SK-N-SH (cell line): ENCODE data around the gene CACNA1H. TPM values are rescaled to one million over a fixed set of nuclear protein-coding genes. Genes with fewer than 3 reads are reported as not detected.

ENCODE experiments used
- CTCF ChIA-PET: fragments of 300-600, 350-600 bp; formaldehyde crosslinking; extraction: SDS; loops from one replicate; lab custom pipeline; 2021; lab: Yijun Ruan, JAX
- POLR2A ChIA-PET: fragments of 350-600 bp; sonication (Branson Sonifier 250); formaldehyde crosslinking; extraction: SDS; loops from one replicate; lab custom pipeline; 2020; ENCODE audit warnings: antibody characterized with exemption, inconsistent platforms; lab: Yijun Ruan, JAX
- DNase-seq: peaks from one replicate; pipeline ENCODE4 v3.0.0; 2012
- H2AFZ ChIP-seq: fragments of 200-600 bp; sonication (generic); 2 replicates; pipeline ENCODE4 v1.8.1; 2016; ENCODE audit warnings: antibody characterized with exemption, mild to moderate bottlenecking, low read depth
- H3F3A ChIP-seq: fragments of 200-600 bp; sonication (generic); replicated peaks from 2 replicates; pipeline ENCODE3; 2016; ENCODE audit warnings: antibody characterized with exemption, mild to moderate bottlenecking; ENCODE audit not compliant: insufficient read depth
- H3K27ac ChIP-seq, 2 experiments: fragments of 200-500 bp in 1 of 2; fragments of 200-600 bp in 1 of 2; sonication (Bioruptor generic) in 1 of 2; sonication (generic), shearing (Covaris generic) in 1 of 2; 2 replicates each; pipeline versions ENCODE4 v1.5.1 to v1.6.1; 2014 to 2016; ENCODE audit warnings: low read depth in 2 of 2, inconsistent platforms in 1 of 2, low read length in 1 of 2, mild to moderate bottlenecking in 1 of 2, mixed read lengths in 1 of 2
- H3K27me3 ChIP-seq: fragments of 200-600 bp; sonication (generic), shearing (Covaris generic); 2 replicates; pipeline ENCODE4 v1.6.1; 2016; ENCODE audit warnings: mixed run types; ENCODE audit not compliant: insufficient read depth
- H3K36me3 ChIP-seq, 2 experiments: fragments of 200-500 bp in 1 of 2; fragments of 200-600 bp in 1 of 2; sonication (Bioruptor generic) in 1 of 2; sonication (generic) in 1 of 2; replicated peaks in 1 of 2; 2 replicates each; pipeline versions ENCODE3 to v1.5.1; 2014 to 2016; ENCODE audit warnings: low read length in 1 of 2, mild to moderate bottlenecking in 1 of 2; ENCODE audit not compliant: insufficient read depth in 2 of 2, control insufficient read depth in 1 of 2
- H3K4me1 ChIP-seq, 2 experiments: fragments of 200-500 bp in 1 of 2; fragments of 200-600 bp in 1 of 2; sonication (Bioruptor generic) in 1 of 2; sonication (generic), shearing (Covaris generic) in 1 of 2; 2 replicates each; pipeline versions ENCODE4 v1.5.1 to v1.6.1; 2014 to 2016; ENCODE audit warnings: low read depth in 1 of 2, low read length in 1 of 2, mixed run types in 1 of 2; ENCODE audit not compliant: insufficient read depth in 2 of 2, control insufficient read depth in 1 of 2
- H3K4me2 ChIP-seq: fragments of 200-600 bp; sonication (generic), shearing (Covaris generic); 2 replicates; pipeline ENCODE4 v1.6.1; 2017; ENCODE audit warnings: mixed run types
- H3K4me3 ChIP-seq, 2 experiments: fragments of 200-500 bp in 1 of 2; fragments of 200-600 bp in 1 of 2; sonication (Bioruptor generic) in 1 of 2; sonication (generic), shearing (Covaris generic) in 1 of 2; 2 replicates each; pipeline versions ENCODE4 v1.5.1 to v1.8.1; 2014 to 2016; ENCODE audit warnings: low read depth in 2 of 2, inconsistent platforms in 1 of 2, low read length in 1 of 2, mild to moderate bottlenecking in 1 of 2, mixed read lengths in 1 of 2, moderate library complexity in 1 of 2
- H3K79me2 ChIP-seq: fragments of 200-600 bp; sonication (generic); 2 replicates; pipeline ENCODE4 v1.8.1; 2017; ENCODE audit warnings: mild to moderate bottlenecking; ENCODE audit not compliant: insufficient read depth
- H3K9ac ChIP-seq: fragments of 200-600 bp; sonication (generic); 2 replicates; pipeline ENCODE4 v1.6.1; 2017; ENCODE audit warnings: mixed run types
- H3K9me2 ChIP-seq: fragments of 200-600 bp; sonication (generic); 2 replicates; pipeline ENCODE4 v1.6.1; 2017; ENCODE audit warnings: mixed run types
- H3K9me3 ChIP-seq: fragments of 200-600 bp; sonication (generic); 2 replicates; pipeline ENCODE4 v1.6.1; 2017; ENCODE audit warnings: mixed run types, mild to moderate bottlenecking, moderate library complexity
- H4K20me1 ChIP-seq: fragments of 200-600 bp; sonication (generic); 2 replicates; pipeline ENCODE4 v1.6.1; 2017; ENCODE audit warnings: mild to moderate bottlenecking, mixed run types; ENCODE audit not compliant: insufficient read depth
- ELF1 ChIP-seq: IDR thresholded peaks from 2 replicates; pipeline ENCODE4 v1.4.0; 2012
- EP300 ChIP-seq, 2 experiments: IDR thresholded peaks; 2 replicates each; pipeline versions ENCODE4 v1.4.0 to v1.6.1; 2012; ENCODE audit warnings: borderline replicate concordance in 1 of 2, low read depth in 1 of 2, low read length in 1 of 2
- FOXJ3 ChIP-seq: sonication (generic); formaldehyde crosslinking; IDR thresholded peaks from 2 replicates; pipeline ENCODE4 v1.5.1; 2020; ENCODE audit warnings: mild to moderate bottlenecking, missing genetic modification reagents
- GABPA ChIP-seq: IDR thresholded peaks from 2 replicates; pipeline ENCODE4 v1.4.0; 2012; ENCODE audit warnings: low read depth, mild to moderate bottlenecking
- GATA2 ChIP-seq: sonication (generic); formaldehyde crosslinking; IDR thresholded peaks from 2 replicates; pipeline ENCODE4 v1.5.0; 2020; ENCODE audit warnings: mild to moderate bottlenecking, missing genetic modification reagents
- JUND ChIP-seq: IDR thresholded peaks from 2 replicates; pipeline ENCODE4 v1.4.0; 2012
- MAX ChIP-seq: IDR thresholded peaks from 2 replicates; pipeline ENCODE4 v1.4.0; 2012; ENCODE audit warnings: low read depth
- MEF2A ChIP-seq: IDR thresholded peaks from 2 replicates; pipeline ENCODE4 v1.4.0; 2012; ENCODE audit warnings: low read depth, borderline replicate concordance
- RAD21 ChIP-seq: IDR thresholded peaks from 2 replicates; pipeline ENCODE4 v1.6.1; 2012; ENCODE audit warnings: mild to moderate bottlenecking, low read length
- RCOR1 ChIP-seq: fragments of 150-350 bp; IDR thresholded peaks from 2 replicates; pipeline ENCODE4 v1.6.1; 2017; ENCODE audit warnings: antibody characterized with exemption, low read length
- REST ChIP-seq: IDR thresholded peaks from 2 replicates; pipeline ENCODE4 v1.6.1; 2012; ENCODE audit warnings: mild to moderate bottlenecking, low read depth, low read length, moderate library complexity
- RFX5 ChIP-seq: IDR thresholded peaks from 2 replicates; pipeline ENCODE4 v1.6.1; 2012; ENCODE audit warnings: mild to moderate bottlenecking, improper control_type of control experiment, low read length
- SIN3A ChIP-seq: IDR thresholded peaks from 2 replicates; pipeline ENCODE4 v1.6.1; 2012; ENCODE audit warnings: low read depth, mild to moderate bottlenecking, low read length, moderate library complexity, borderline replicate concordance
- SMC3 ChIP-seq: IDR thresholded peaks from 2 replicates; pipeline ENCODE4 v1.6.1; 2012; ENCODE audit warnings: low read depth, low read length, improper control_type of control experiment
- TAF1 ChIP-seq: IDR thresholded peaks from 2 replicates; pipeline ENCODE4 v1.6.1; 2012; ENCODE audit warnings: low read depth, mild to moderate bottlenecking, low read length, moderate library complexity, borderline replicate concordance
- TCF12 ChIP-seq: IDR thresholded peaks from 2 replicates; pipeline ENCODE4 v1.4.0; 2012
- TEAD4 ChIP-seq: IDR thresholded peaks from 2 replicates; pipeline ENCODE4 v1.4.0; 2012; ENCODE audit warnings: mild to moderate bottlenecking, borderline replicate concordance; ENCODE audit not compliant: insufficient read depth
- USF2 ChIP-seq: fragments of 150-350 bp; IDR thresholded peaks from 2 replicates; pipeline ENCODE4 v1.6.1; 2017; ENCODE audit warnings: antibody characterized with exemption, low read length, low read depth, borderline replicate concordance
- WGBS: methylation state at CpG from one replicate; pipeline ENCODE4 v1.1.6; 2017; ENCODE audit warnings: low lambda C conversion rate; 5-methylcytosine and 5-hydroxymethylcytosine counted together
- polyA plus RNA-seq, 3 experiments: library from polyadenylated mRNA; depleted of rRNA; stranded (reverse); fragments of >200 nt; gene quantifications; 2 replicates each; pipeline ENCODE4 v1.2.3, GENCODE V29; 2012

CACNA1H gene
- polyA plus RNA-seq, 1 of the 3 experiments (the other 2 are of a cell fraction): not detected

GRCh38 chr16:1206786-1207185 is 53.9 kb downstream of the CACNA1H start:
- Histone ChIP-seq H3K4me1 (no peaks in the 10 kb centered on the region), H3F3A (no peaks in the 10 kb centered on the region), H3K27ac (no peak overlapping the region), H3K4me2 (no peak overlapping the region), H3K9ac (no peak overlapping the region), H3K9me2 (no peaks in the 10 kb centered on the region), H3K79me2 (no peaks in the 10 kb centered on the region), H3K27me3 (peaks cover 71% of the 10 kb centered on the region), H3K36me3 (no peaks in the 10 kb centered on the region), H4K20me1 (0 out of 2 replicates have a peak, but pooled peaks cover 2% of the 10 kb centered on the region), H2AFZ (no peak overlapping the region), H3K9me3 (no peaks in the 10 kb centered on the region), H3K4me3 (no peak overlapping the region)
- ChIA-PET CTCF (interaction anchor here (2.1 kb wide), 1 partner anchor 11 kb away, joined by 5 read pairs; no protein-coding TSS in a partner anchor), POLR2A (interaction anchor here (1.0 kb wide), 1 partner anchor 95 kb away, joined by 3 read pairs; no protein-coding TSS in a partner anchor)
- WGBS: 29% methylated on average over 15 of the region's 16 CpGs
- no peak for TF ChIP-seq ELF1
- TF ChIP-seq TCF12: no peak
- no peak for TF ChIP-seq GABPA
- TF ChIP-seq SMC3: no peak
- TF ChIP-seq USF2: no peak
- no peak for TF ChIP-seq EP300 (IDR thresholded peaks at IDR 0.05; ENCODE audit: borderline replicate concordance in 1 of 2, low read depth in 1 of 2, low read length in 1 of 2)
- TF ChIP-seq SIN3A: no peak
- TF ChIP-seq REST: no peak
- no peak for TF ChIP-seq MAX
- TF ChIP-seq RAD21: no peak
- DNase-seq: no peak

- ChIA-PET POLR2A (no interaction called here), CTCF (interaction anchor here (0.7 to 1.9 kb wide), 4 partner anchors 10 to 105 kb away, joined by 3 to 7 read pairs (median 4); no protein-coding TSS in a partner anchor)
- H3K4me1 ChIP-seq: no peaks in the 10 kb centered on the region
- H3K9me3 ChIP-seq: no peaks in the 10 kb centered on the region
- H3K4me3 ChIP-seq: no peak overlapping the region
- H3K36me3 ChIP-seq: no peaks in the 10 kb centered on the region
- H4K20me1 ChIP-seq: 0 out of 2 replicates have a peak, but pooled peaks cover 2% of the 10 kb centered on the region
- H3K9me2 ChIP-seq: no peaks in the 10 kb centered on the region
- H3K4me2 ChIP-seq: no peak overlapping the region
- no peaks in the 10 kb centered on the region for H3F3A ChIP-seq
- no peak overlapping the region for H3K27ac ChIP-seq
- peaks cover 70% of the 10 kb centered on the region for H3K27me3 ChIP-seq
- no peak for DNase-seq
- no peaks in the 10 kb centered on the region for H3K79me2 ChIP-seq
- 13% methylated on average over 21 of the region's 22 CpGs for WGBS
- H2AFZ ChIP-seq: no peak overlapping the region
- H3K9ac ChIP-seq: no peak overlapping the region
- no peak for TF ChIP-seq SMC3
- no peak for TF ChIP-seq SIN3A
- no peak for TF ChIP-seq REST
- no peak for TF ChIP-seq MEF2A
- no peak for TF ChIP-seq FOXJ3 (CRISPR knock-in tag)
- no peak for TF ChIP-seq JUND
- no peak for TF ChIP-seq GATA2 (CRISPR knock-in tag)
- no peak for TF ChIP-seq TEAD4
- no peak for TF ChIP-seq TAF1
- TF ChIP-seq EP300 (IDR thresholded peaks at IDR 0.05; ENCODE audit: borderline replicate concordance in 1 of 2, low read depth in 1 of 2, low read length in 1 of 2): no peak
- TF ChIP-seq RFX5: no peak
- TF ChIP-seq RCOR1: no peak
- no peak for TF ChIP-seq RAD21
- no peak for TF ChIP-seq ELF1
Measured at GRCh38 chr16:1208239-1208830, 55.4 kb downstream of the CACNA1H start.
